ENCODE results near the gene CTSH. TPM values are rescaled to one million over a fixed set of nuclear protein-coding genes. Genes with fewer than 3 reads are reported as not detected.

Gene CTSH
- total RNA-seq, 1 experiment from 2014 or later: 20.4 TPM

GRCh38 chr15:78872972-78873792 is 71.7 kb downstream of the CTSH start (continued):
- TF ChIP-seq CDX4 (CRISPR knock-in tag; IDR thresholded peaks at IDR 0.05; ENCODE audit: borderline replicate concordance) (peak; percentile 75; the same call in 1 of the 2 replicates), NR1H2 (CRISPR knock-in tag; IDR thresholded peaks at IDR 0.05) (no peak), ATF3 (CRISPR knock-in tag; conservative IDR thresholded peaks at IDR 0.05) (no peak), ZNF416 (CRISPR knock-in tag; IDR thresholded peaks at IDR 0.05) (peak; percentile 76; the same call in 1 of the 2 replicates), IRF1 (CRISPR knock-in tag; IDR thresholded peaks at IDR 0.05) (0 out of 2 replicates have a peak, but pooled peaks have one; percentile 15), IRF2 (CRISPR knock-in tag; IDR thresholded peaks at IDR 0.05; ENCODE audit: borderline replicate concordance, low read depth) (no peak), SMAD3 (CRISPR knock-in tag; IDR thresholded peaks at IDR 0.05; ENCODE audit: borderline replicate concordance) (peak; percentile 48; the same call in 1 of the 2 replicates), MXD4 (CRISPR knock-in tag; IDR thresholded peaks at IDR 0.05; ENCODE audit: borderline replicate concordance) (no peak), ETV6 (CRISPR knock-in tag; IDR thresholded peaks at IDR 0.05) (no peak), ZNF121 (CRISPR knock-in tag; IDR thresholded peaks at IDR 0.05) (no peak), ATF1 (CRISPR knock-in tag; IDR thresholded peaks at IDR 0.05) (no peak), SOX15 (CRISPR knock-in tag; IDR thresholded peaks at IDR 0.05) (no peak), ERG (CRISPR knock-in tag; IDR thresholded peaks at IDR 0.05) (peak; percentile 47; the same call in 1 of the 2 replicates), ZNF425 (CRISPR knock-in tag; conservative IDR thresholded peaks at IDR 0.05) (peak; percentile 71; the same call in 1 of the 2 replicates), NR3C1 (CRISPR knock-in tag; conservative IDR thresholded peaks at IDR 0.05; ENCODE audit: low read depth) (no peak), FOXP1 (CRISPR knock-in tag; IDR thresholded peaks at IDR 0.05; ENCODE audit: borderline replicate concordance) (peak; percentile 39; the same call in 1 of the 2 replicates), NR2C2 (CRISPR knock-in tag; IDR thresholded peaks at IDR 0.05) (no peak), NFATC4 (CRISPR knock-in tag; IDR thresholded peaks at IDR 0.05) (no peak; the same call in 1 of the 2 replicates), ZSCAN18 (CRISPR knock-in tag; IDR thresholded peaks at IDR 0.05) (no peak), STAT6 (CRISPR knock-in tag; conservative IDR thresholded peaks at IDR 0.05; ENCODE audit: low read depth) (no peak), OVOL2 (CRISPR knock-in tag; IDR thresholded peaks at IDR 0.05; ENCODE audit: borderline replicate concordance) (no peak), CBFB (CRISPR knock-in tag; IDR thresholded peaks at IDR 0.05; ENCODE audit: low read depth) (no peak), ZNF396 (CRISPR knock-in tag; IDR thresholded peaks at IDR 0.05; ENCODE audit: borderline replicate concordance) (no peak), FOXK1 (CRISPR knock-in tag; IDR thresholded peaks at IDR 0.05) (peak; percentile 73), MAX (CRISPR knock-in tag; IDR thresholded peaks at IDR 0.05) (peak; percentile 69; the same call in 1 of the 2 replicates), TEAD1 (CRISPR knock-in tag; IDR thresholded peaks at IDR 0.05) (peak; percentile 75), FOXP4 (CRISPR knock-in tag; IDR thresholded peaks at IDR 0.05) (0 out of 2 replicates have a peak, but pooled peaks have one; percentile 4)
